Measurements from ENCODE around the gene ADGRL1. TPM values are rescaled to one million over a fixed set of nuclear protein-coding genes. Genes with fewer than 3 reads are reported as not detected.
A peak's percentile ranks its signal among the peaks of the same experiment; 100 is the strongest.
"Not testable (repeated sequence)": the region's sequence is repeated elsewhere in the genome, so short reads cannot be mapped to it uniquely, and the experiment has no call there.

Gene ADGRL1
- total RNA-seq, 1 donor from 2014 or later, result 26.0 TPM

- peak overlapping the region; percentile 44 to 83 for H3K27ac ChIP-seq
- H3K9me3 ChIP-seq, result no peaks in the 10 kb centered on the region
- H3K36me3 ChIP-seq, result peaks cover 8 to 12% of the 10 kb centered on the region in 2 donors
- no peak for TF ChIP-seq CTCF (IDR thresholded peaks at IDR 0.05)
- H3K4me3 ChIP-seq, result peak overlapping the region; percentile 4 to 57
- H3K4me1 ChIP-seq, result peaks cover 10 to 20% of the 10 kb centered on the region in 2 donors
- no peaks in the 10 kb centered on the region for H3K27me3 ChIP-seq
- intact Hi-C loops (cut with DNase I), result no loop called here
- no peak for DNase-seq (ENCODE audit: low spot score in 2 of 2)
Observed at GRCh38 chr19:14150041-14150769, 55.8 kb downstream of the ADGRL1 start.

GRCh38 chr19:14149509-14149994, 56.4 kb downstream of the ADGRL1 start:
- H3K27ac ChIP-seq, result peak overlapping the region; percentile 44 to 83
- peak in 1 of 2 donors; percentile 76 for DNase-seq (ENCODE audit: low spot score in 2 of 2)
- H3K9me3 ChIP-seq, result no peaks in the 10 kb centered on the region
- H3K4me1 ChIP-seq, result peaks cover 10 to 20% of the 10 kb centered on the region in 2 donors
- H3K36me3 ChIP-seq, result peaks cover 4 to 9% of the 10 kb centered on the region in 2 donors
- H3K4me3 ChIP-seq, result peak overlapping the region; percentile 4 to 57
- intact Hi-C loops (cut with DNase I), result loop anchor here (2.0 to 5.0 kb wide), 2 partner anchors 199 to 283 kb away; partner anchors contain the start of gene PKN1
- no peak for TF ChIP-seq CTCF (IDR thresholded peaks at IDR 0.05)
- no peaks in the 10 kb centered on the region for H3K27me3 ChIP-seq

GRCh38 chr19:14148751-14149410, 57.1 kb downstream of the ADGRL1 start:
- Histone ChIP-seq H3K4me3 (peak overlapping the region in 1 of 2 donors; percentile 57), H3K27me3 (no peaks in the 10 kb centered on the region), H3K4me1 (peaks cover 10 to 20% of the 10 kb centered on the region in 2 donors), H3K9me3 (no peaks in the 10 kb centered on the region), H3K27ac (peak overlapping the region; percentile 44 to 83), H3K36me3 (peaks cover 4 to 9% of the 10 kb centered on the region in 2 donors)
- no peak for DNase-seq (ENCODE audit: low spot score in 2 of 2)
- no peak for TF ChIP-seq CTCF (IDR thresholded peaks at IDR 0.05)
- intact Hi-C loops (cut with DNase I), result loop anchor here (2.0 to 5.0 kb wide), 2 partner anchors 200 to 283 kb away; partner anchors contain the start of gene PKN1

- Histone ChIP-seq H3K36me3 (peaks cover 4 to 9% of the 10 kb centered on the region in 2 donors), H3K27ac (peak overlapping the region; percentile 44 to 83), H3K4me1 (peaks cover 10 to 20% of the 10 kb centered on the region in 2 donors), H3K9me3 (no peaks in the 10 kb centered on the region), H3K4me3 (peak overlapping the region in 1 of 2 donors; percentile 45), H3K27me3 (no peaks in the 10 kb centered on the region)
- peak; percentile 83 to 91 (median 89) for TF ChIP-seq CTCF (IDR thresholded peaks at IDR 0.05)
- intact Hi-C loops (cut with DNase I), result loop anchor here (2.0 to 5.0 kb wide), 2 partner anchors 201 to 284 kb away; partner anchors contain the start of gene PKN1
- DNase-seq (ENCODE audit: low spot score in 2 of 2), result peak in 1 of 2 donors; percentile 82
Observed at GRCh38 chr19:14147797-14148605, 58.0 kb downstream of the ADGRL1 start.

DNA sequence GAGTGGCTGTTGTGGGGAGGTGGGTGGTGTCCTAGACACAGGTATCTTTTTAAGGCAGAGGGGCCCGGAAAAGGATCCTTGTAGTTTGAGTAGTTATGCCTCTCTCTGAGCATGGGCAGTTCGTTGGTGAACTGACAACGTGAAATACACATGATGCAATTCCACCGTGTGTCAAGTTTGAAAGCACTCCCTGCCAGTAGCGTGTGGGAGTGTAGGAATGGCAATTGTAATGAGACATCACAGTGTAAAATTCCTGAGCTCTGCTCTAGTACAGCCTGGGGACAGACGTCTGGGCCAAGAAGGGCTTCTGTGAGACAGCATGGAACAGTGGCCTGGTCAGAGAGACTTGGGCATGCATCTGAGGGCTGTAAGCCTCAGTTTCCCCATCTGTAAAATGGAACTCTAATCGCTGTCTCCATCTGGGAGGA, 59.2 kb downstream of the ADGRL1 start:
- H3K27ac ChIP-seq, result no peak overlapping the region
- no peaks in the 10 kb centered on the region for H3K27me3 ChIP-seq
- no peaks in the 10 kb centered on the region for H3K9me3 ChIP-seq
- DNase-seq (ENCODE audit: low spot score in 2 of 2), result no peak
- H3K4me3 ChIP-seq, result no peak overlapping the region
- no peak for TF ChIP-seq CTCF (IDR thresholded peaks at IDR 0.05)
- intact Hi-C loops (cut with DNase I), result loop anchor here (5.0 kb wide), 1 partner anchor 285 kb away; the partner anchor contains the start of gene PKN1
- H3K4me1 ChIP-seq, result peaks cover 10 to 20% of the 10 kb centered on the region in 2 donors
- peaks cover 0 to 4% of the 10 kb centered on the region in 2 donors for H3K36me3 ChIP-seq

GRCh38 chr19:14146169-14146568, 59.8 kb downstream of the ADGRL1 start:
- H3K4me3 ChIP-seq; DNase-seq (ENCODE audit: low spot score in 2 of 2); H3K36me3 ChIP-seq; H3K27ac ChIP-seq; H3K9me3 ChIP-seq; H3K27me3 ChIP-seq: not testable (repeated sequence)
- intact Hi-C loops (cut with DNase I), result loop anchor here (5.0 kb wide), 1 partner anchor 286 kb away; the partner anchor contains the start of gene PKN1
- peaks cover 10 to 20% of the 10 kb centered on the region in 2 donors for H3K4me1 ChIP-seq

All from ascending aorta (tissue), 2 donors.